Measurements from ENCODE around the gene CREM.

GRCh38 chr10:35210961-35211360 lies 84.3 kb downstream of the CREM start:
- TF ChIP-seq REST (IDR thresholded peaks at IDR 0.05; ENCODE audit: low read depth), result no peak
- no peak for TF ChIP-seq CREB1 (IDR thresholded peaks at IDR 0.05; ENCODE audit: low read depth)
